K562 (cell line): ENCODE results near the gene TAF5. TPM values are rescaled to one million over a fixed set of nuclear protein-coding genes. Genes with fewer than 3 reads are reported as not detected.

Experiments used
- CTCFL ChIP-seq: IDR thresholded peaks from 2 replicates; pipeline ENCODE4 v1.6.1; 2011; ENCODE audit warnings: borderline replicate concordance, low read depth, mild to moderate bottlenecking, moderate library complexity, low read length; ENCODE audit not compliant: insufficient read depth, poor library complexity, severe bottlenecking
- ETV5 ChIP-seq: sonication (generic); formaldehyde crosslinking; IDR thresholded peaks from 2 replicates; pipeline ENCODE4 v1.4.0; 2020; ENCODE audit warnings: low read depth, mild to moderate bottlenecking, missing genetic modification reagents
- HLTF ChIP-seq: fragments of 450-650 bp; IDR thresholded peaks from 2 replicates; pipeline ENCODE4 v1.6.1; 2016
- MXD1 ChIP-seq: fragments of 250-450 bp; sonication (Bioruptor Pico); IDR thresholded peaks from 2 replicates; pipeline ENCODE4 v1.8.0; 2021; ENCODE audit warnings: borderline replicate concordance, mild to moderate bottlenecking, moderate library complexity; ENCODE audit not compliant: poor library complexity, severe bottlenecking
- POLR2A ChIP-seq: fragments of 450-650 bp; conservative IDR thresholded peaks from 2 replicates; pipeline ENCODE4 v1.6.1; 2016
- RAD51 ChIP-seq: fragments of 450-650 bp; IDR thresholded peaks from 2 replicates; pipeline ENCODE4 v1.7.1; 2016; ENCODE audit warnings: low read depth, mild to moderate bottlenecking, borderline replicate concordance
- SMAD1 ChIP-seq: fragments of 150-350 bp; IDR thresholded peaks from 2 replicates; pipeline ENCODE4 v1.6.1; 2014; ENCODE audit warnings: low read length, low read depth; ENCODE audit not compliant: partially characterized antibody
- polyA plus RNA-seq, 8 experiments: library from polyadenylated mRNA; depleted of rRNA in 4 of 8; stranded (reverse) in 5 of 8; unstranded in 3 of 8; fragments of >200 nt; fragmentation: Nextera tagmentation in 2 of 8; fragmentation: Illumina TruSeq in 1 of 8; extraction: Ambion mirVana in 2 of 8; extraction: Trizol in 1 of 8; gene quantifications; 2 replicates each; pipeline versions ENCODE4 v1.2.1 to v1.2.3, GENCODE V29; 2011 to 2014; ENCODE audit warnings: inconsistent platforms in 1 of 8, missing spikeins in 1 of 8
- total RNA-seq, 7 experiments: library from RNA; depleted of rRNA in 6 of 7; stranded (reverse); fragments of >200 nt in 6 of 7; fragmentation: Illumina TruSeq in 2 of 7; extraction: Trizol in 2 of 7; gene quantifications; 2 replicates each; pipeline versions ENCODE4 v1.2.1 to v1.2.3, GENCODE V29; 2011 to 2021; ENCODE audit warnings: low replicate concordance in 1 of 7
- TF ChIP-seq, protein P1 (sequence below): sonication (generic); formaldehyde crosslinking; IDR thresholded peaks from 2 replicates; pipeline ENCODE4 v1.8.1; 2023; ENCODE audit warnings: mild to moderate bottlenecking, missing genetic modification reagents, moderate library complexity
- TF ChIP-seq, protein P2 (sequence below): fragments of 450-650 bp; IDR thresholded peaks from 2 replicates; pipeline ENCODE4 v1.6.1; 2016
- TF ChIP-seq, protein P3 (sequence below), 2 experiments: IDR thresholded peaks; 2 replicates each; pipeline ENCODE4 v1.6.1; 2012; ENCODE audit warnings: improper control_type of control experiment in 2 of 2, low read depth in 2 of 2, low read length in 2 of 2, borderline replicate concordance in 1 of 2

Gene TAF5
- total and polyA plus RNA-seq, 9 of the 15 experiments (the other 6 are each of a cell fraction or from before 2014, with no cell fraction given): 4.2 to 11.9 (median 9.3) TPM

GRCh38 chr10:103396067-103396788 is 28.5 kb downstream of the TAF5 start, which contains the start of the genes ATP5MK and PDCD11 (continued):
- TF ChIP-seq CTCFL (no peak), HLTF (no peak), ETV5 (peak; percentile 68; the same call in 1 of the 2 replicates), RAD51 (no peak), MXD1 (CRISPR knock-in tag) (no peak), SMAD1 (peak; percentile 63), POLR2A (peak; percentile 92)
- TF ChIP-seq, protein P1, sequence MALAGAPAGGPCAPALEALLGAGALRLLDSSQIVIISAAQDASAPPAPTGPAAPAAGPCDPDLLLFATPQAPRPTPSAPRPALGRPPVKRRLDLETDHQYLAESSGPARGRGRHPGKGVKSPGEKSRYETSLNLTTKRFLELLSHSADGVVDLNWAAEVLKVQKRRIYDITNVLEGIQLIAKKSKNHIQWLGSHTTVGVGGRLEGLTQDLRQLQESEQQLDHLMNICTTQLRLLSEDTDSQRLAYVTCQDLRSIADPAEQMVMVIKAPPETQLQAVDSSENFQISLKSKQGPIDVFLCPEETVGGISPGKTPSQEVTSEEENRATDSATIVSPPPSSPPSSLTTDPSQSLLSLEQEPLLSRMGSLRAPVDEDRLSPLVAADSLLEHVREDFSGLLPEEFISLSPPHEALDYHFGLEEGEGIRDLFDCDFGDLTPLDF (CRISPR knock-in tag): 0 out of 2 replicates have a peak, but pooled peaks have one; percentile 12
- TF ChIP-seq, protein P2, sequence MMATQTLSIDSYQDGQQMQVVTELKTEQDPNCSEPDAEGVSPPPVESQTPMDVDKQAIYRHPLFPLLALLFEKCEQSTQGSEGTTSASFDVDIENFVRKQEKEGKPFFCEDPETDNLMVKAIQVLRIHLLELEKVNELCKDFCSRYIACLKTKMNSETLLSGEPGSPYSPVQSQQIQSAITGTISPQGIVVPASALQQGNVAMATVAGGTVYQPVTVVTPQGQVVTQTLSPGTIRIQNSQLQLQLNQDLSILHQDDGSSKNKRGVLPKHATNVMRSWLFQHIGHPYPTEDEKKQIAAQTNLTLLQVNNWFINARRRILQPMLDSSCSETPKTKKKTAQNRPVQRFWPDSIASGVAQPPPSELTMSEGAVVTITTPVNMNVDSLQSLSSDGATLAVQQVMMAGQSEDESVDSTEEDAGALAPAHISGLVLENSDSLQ: peak; percentile 75
- TF ChIP-seq, protein P3, sequence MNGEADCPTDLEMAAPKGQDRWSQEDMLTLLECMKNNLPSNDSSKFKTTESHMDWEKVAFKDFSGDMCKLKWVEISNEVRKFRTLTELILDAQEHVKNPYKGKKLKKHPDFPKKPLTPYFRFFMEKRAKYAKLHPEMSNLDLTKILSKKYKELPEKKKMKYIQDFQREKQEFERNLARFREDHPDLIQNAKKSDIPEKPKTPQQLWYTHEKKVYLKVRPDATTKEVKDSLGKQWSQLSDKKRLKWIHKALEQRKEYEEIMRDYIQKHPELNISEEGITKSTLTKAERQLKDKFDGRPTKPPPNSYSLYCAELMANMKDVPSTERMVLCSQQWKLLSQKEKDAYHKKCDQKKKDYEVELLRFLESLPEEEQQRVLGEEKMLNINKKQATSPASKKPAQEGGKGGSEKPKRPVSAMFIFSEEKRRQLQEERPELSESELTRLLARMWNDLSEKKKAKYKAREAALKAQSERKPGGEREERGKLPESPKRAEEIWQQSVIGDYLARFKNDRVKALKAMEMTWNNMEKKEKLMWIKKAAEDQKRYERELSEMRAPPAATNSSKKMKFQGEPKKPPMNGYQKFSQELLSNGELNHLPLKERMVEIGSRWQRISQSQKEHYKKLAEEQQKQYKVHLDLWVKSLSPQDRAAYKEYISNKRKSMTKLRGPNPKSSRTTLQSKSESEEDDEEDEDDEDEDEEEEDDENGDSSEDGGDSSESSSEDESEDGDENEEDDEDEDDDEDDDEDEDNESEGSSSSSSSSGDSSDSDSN (IDR thresholded peaks at IDR 0.05; ENCODE audit: borderline replicate concordance in 1 of 2, low read depth in 2 of 2, low read length in 2 of 2): no peak
